Ectodermal cell (in vitro differentiated cells): ENCODE results near the gene P2RY6. TPM values are rescaled to one million over a fixed set of nuclear protein-coding genes. Genes with fewer than 3 reads are reported as not detected.

ENCODE experiments used
- H3K27ac ChIP-seq: 2 replicates; pipeline ENCODE4 v1.7.0; 2013; ENCODE audit warnings: mild to moderate bottlenecking, low read depth, low read length; ENCODE audit not compliant: insufficient read depth, poor library complexity, severe bottlenecking
- H3K27me3 ChIP-seq: 2 replicates; pipeline ENCODE4 v1.7.0; 2013; ENCODE audit warnings: mild to moderate bottlenecking, low read length; ENCODE audit not compliant: insufficient read depth, control insufficient read depth, poor library complexity, severe bottlenecking
- H3K36me3 ChIP-seq: one replicate; pipeline ENCODE4 v1.7.0; 2013; ENCODE audit warnings: low read length; ENCODE audit not compliant: control insufficient read depth, insufficient read depth
- H3K4me1 ChIP-seq: one replicate; pipeline ENCODE4 v1.7.0; 2013; ENCODE audit warnings: low read length; ENCODE audit not compliant: control insufficient read depth, insufficient read depth
- H3K4me3 ChIP-seq: 2 replicates; pipeline ENCODE4 v1.7.0; 2013; ENCODE audit warnings: low read depth, low read length, control low read depth; ENCODE audit not compliant: insufficient read depth
- H3K9me3 ChIP-seq: 2 replicates; pipeline ENCODE4 v1.7.0; 2013; ENCODE audit warnings: mild to moderate bottlenecking, low read length, moderate library complexity; ENCODE audit not compliant: control insufficient read depth
- WGBS, 2 experiments: methylation state at CpG; one replicate each; pipeline ENCODE4 v1.1.7; 2013; ENCODE audit warnings: missing lambda C conversion rate in 2 of 2; 5-methylcytosine and 5-hydroxymethylcytosine counted together
- polyA plus RNA-seq, 4 experiments: library from polyadenylated mRNA; stranded (reverse); fragments of 50-300 nt; gene quantifications; one replicate each; pipeline ENCODE4 v1.2.3, GENCODE V29; 2013

Gene P2RY6
- 0.89 TPM for polyA plus RNA-seq (2013, experiment 1 of 4)
- polyA plus RNA-seq (2013, experiment 2 of 4), result not detected
- polyA plus RNA-seq (2013, experiment 3 of 4), result not detected
- polyA plus RNA-seq (2013, experiment 4 of 4), result not detected

GRCh38 chr11:73271936-73272679 lies at the start of gene P2RY6:
P2RY6 (plus strand) TSS chr11:73272338; CDS start chr11:73296519, 24,181 bp downstream.
- no peaks in the 10 kb centered on the region for H3K9me3 ChIP-seq
- H3K27me3 ChIP-seq, result no peaks in the 10 kb centered on the region
- H3K27ac ChIP-seq, result no peak within 1 kb of the TSS
- H3K4me1 ChIP-seq, result no peaks in the 10 kb centered on the region
- no peak within 1 kb of the TSS for H3K4me3 ChIP-seq
- H3K36me3 ChIP-seq, result no peaks in the 10 kb centered on the region
- 89 to 90% methylated on average over 17 of the region's 17 CpGs for WGBS, 2 experiments

- 80 to 85% methylated on average over 10 of the region's 10 CpGs for WGBS, 2 experiments
Measured at GRCh38 chr11:73223998-73224730, 48.0 kb upstream of the P2RY6 start.

GRCh38 chr11:73225001-73225686 lies 47.0 kb upstream of the P2RY6 start:
- Histone ChIP-seq H3K36me3 (no peaks in the 10 kb centered on the region), H3K27me3 (peaks cover under 1% of the 10 kb centered on the region)
- WGBS, 2 experiments, result 75 to 76% methylated on average over 3 of the region's 3 CpGs

More at GRCh38 chr11:73223998-73224730, 48.0 kb upstream of the P2RY6 start:
- Histone ChIP-seq H3K4me3 (no peak overlapping the region), H3K36me3 (no peaks in the 10 kb centered on the region), H3K9me3 (no peaks in the 10 kb centered on the region), H3K27ac (no peak overlapping the region), H3K27me3 (peaks cover 10% of the 10 kb centered on the region), H3K4me1 (peaks cover 2% of the 10 kb centered on the region)

GRCh38 chr11:73225851-73226250 lies 46.3 kb upstream of the P2RY6 start:
- Histone ChIP-seq H3K9me3 (no peaks in the 10 kb centered on the region), H3K36me3 (no peaks in the 10 kb centered on the region), H3K4me1 (peaks cover 9% of the 10 kb centered on the region), H3K4me3 (no peak overlapping the region), H3K27ac (no peak overlapping the region), H3K27me3 (no peaks in the 10 kb centered on the region)
- 91 to 94% methylated on average over 7 of the region's 7 CpGs for WGBS, 2 experiments

More at GRCh38 chr11:73225001-73225686, 47.0 kb upstream of the P2RY6 start:
- Histone ChIP-seq H3K9me3 (no peaks in the 10 kb centered on the region), H3K4me3 (no peak overlapping the region), H3K4me1 (peaks cover 9% of the 10 kb centered on the region), H3K27ac (no peak overlapping the region)

GRCh38 chr11:73226297-73227006 lies 45.7 kb upstream of the P2RY6 start:
- no peak overlapping the region for H3K4me3 ChIP-seq
- no peaks in the 10 kb centered on the region for H3K9me3 ChIP-seq
- whole genome bisulfite sequencing, 2 experiments, result 71 to 75% methylated on average over 8 of the region's 8 CpGs
- no peaks in the 10 kb centered on the region for H3K27me3 ChIP-seq
- no peaks in the 10 kb centered on the region for H3K36me3 ChIP-seq
- peaks cover 9% of the 10 kb centered on the region for H3K4me1 ChIP-seq
- no peak overlapping the region for H3K27ac ChIP-seq

- H3K4me1 ChIP-seq, result peaks cover 9% of the 10 kb centered on the region
- H3K27me3 ChIP-seq, result no peaks in the 10 kb centered on the region
- H3K27ac ChIP-seq, result no peak overlapping the region
- no peaks in the 10 kb centered on the region for H3K9me3 ChIP-seq
- WGBS, 2 experiments, result 66 to 67% methylated on average over 11 to 12 of the region's 12 CpGs
- H3K36me3 ChIP-seq, result no peaks in the 10 kb centered on the region
- H3K4me3 ChIP-seq, result no peak overlapping the region
Measured at GRCh38 chr11:73227571-73228211, 44.4 kb upstream of the P2RY6 start.

GRCh38 chr11:73228268-73229134 lies 43.6 kb upstream of the P2RY6 start:
- no peak overlapping the region for H3K27ac ChIP-seq
- peaks cover 9% of the 10 kb centered on the region for H3K4me1 ChIP-seq
- H3K9me3 ChIP-seq, result no peaks in the 10 kb centered on the region
- H3K27me3 ChIP-seq, result no peaks in the 10 kb centered on the region
- no peak overlapping the region for H3K4me3 ChIP-seq
- WGBS, 2 experiments, result 84 to 85% methylated on average over 4 of the region's 4 CpGs
- H3K36me3 ChIP-seq, result no peaks in the 10 kb centered on the region

- 85 to 87% methylated on average over 11 of the region's 11 CpGs for WGBS, 2 experiments
- Histone ChIP-seq H3K9me3 (no peaks in the 10 kb centered on the region), H3K4me1 (peaks cover 9% of the 10 kb centered on the region), H3K27ac (no peak overlapping the region), H3K4me3 (no peak overlapping the region), H3K36me3 (no peaks in the 10 kb centered on the region), H3K27me3 (no peaks in the 10 kb centered on the region)
Measured at GRCh38 chr11:73229321-73229895, 42.7 kb upstream of the P2RY6 start.
